ENCODE measurements around the gene NPAS4.
"Not testable (repeated sequence)": the region's sequence is repeated elsewhere in the genome, so short reads cannot be mapped to it uniquely, and the experiment has no call there.

NPAS4 gene

GRCh38 chr11:66418168-66418985 lies 2.5 kb upstream of the NPAS4 start:
- DNase-seq = no peak

GRCh38 chr11:66418986-66419308 lies 1.9 kb upstream of the NPAS4 start:
- no peak for DNase-seq

GRCh38 chr11:66419825-66420224 lies 1.0 kb upstream of the NPAS4 start:
- DNase-seq = no peak

GRCh38 chr11:66421492-66422205 lies 814 bp downstream of the NPAS4 start:
- peak; percentile 32 for DNase-seq

GRCh38 chr11:66426314-66426713 lies 5.5 kb downstream of the NPAS4 start:
- no peak for DNase-seq

GRCh38 chr11:66428933-66429332 lies 8.1 kb downstream of the NPAS4 start:
- DNase-seq = no peak

GRCh38 chr11:66429983-66430602 lies 9.3 kb downstream of the NPAS4 start:
- DNase-seq = no peak

GRCh38 chr11:66431287-66431686 lies 10.5 kb downstream of the NPAS4 start:
- DNase-seq = not testable (repeated sequence)

GRCh38 chr11:66431871-66432329 lies 11.1 kb downstream of the NPAS4 start:
- DNase-seq = not testable (repeated sequence)

GRCh38 chr11:66432597-66432996 lies 11.8 kb downstream of the NPAS4 start:
- peak; percentile 98 for DNase-seq

- no peak for DNase-seq
Measured at GRCh38 chr11:66437979-66438503, 17.2 kb downstream of the NPAS4 start.

- DNase-seq = peak; percentile 76
Measured at GRCh38 chr11:66438504-66439466, 17.9 kb downstream of the NPAS4 start, which contains the start of gene MRPL11. Gene MRPL11 (minus strand): TSS chr11:66438848. CDS start chr11:66438754, 94 bp downstream.

GRCh38 chr11:66440101-66440939 lies 19.5 kb downstream of the NPAS4 start:
- not testable (repeated sequence) for DNase-seq

GRCh38 chr11:66440940-66441282 lies 20.1 kb downstream of the NPAS4 start:
- not testable (repeated sequence) for DNase-seq

- peak; percentile 87 for DNase-seq
Measured at GRCh38 chr11:66443602-66444001, 22.8 kb downstream of the NPAS4 start.

GRCh38 chr11:66447012-66447411 lies 26.2 kb downstream of the NPAS4 start:
- DNase-seq = no peak

- DNase-seq = no peak
Measured at GRCh38 chr11:66448523-66448922, 27.7 kb downstream of the NPAS4 start.

GRCh38 chr11:66450560-66450959 lies 29.7 kb downstream of the NPAS4 start:
- DNase-seq = no peak

GRCh38 chr11:66451663-66452062 lies 30.8 kb downstream of the NPAS4 start:
- no peak for DNase-seq

- DNase-seq = no peak
Measured at GRCh38 chr11:66454247-66454646, 33.4 kb downstream of the NPAS4 start.

GRCh38 chr11:66454828-66455227 lies 34.0 kb downstream of the NPAS4 start:
- DNase-seq = no peak
